Stimulated activated CD4-positive, alpha-beta T cell treated with anti-CD3 and anti-CD28 coated beads, Interleukin-15, amount 100 ng/mL, for 1 hour (primary cell): ENCODE measurements around the gene CSF3R.

Experiments
- DNase-seq, 2 donors: peaks; one replicate each; pipeline ENCODE4 v3.0.0-alpha.2; 2020; ENCODE audit warnings: low read depth in 1 of 2, low spot score in 1 of 2

Gene CSF3R

DNA sequence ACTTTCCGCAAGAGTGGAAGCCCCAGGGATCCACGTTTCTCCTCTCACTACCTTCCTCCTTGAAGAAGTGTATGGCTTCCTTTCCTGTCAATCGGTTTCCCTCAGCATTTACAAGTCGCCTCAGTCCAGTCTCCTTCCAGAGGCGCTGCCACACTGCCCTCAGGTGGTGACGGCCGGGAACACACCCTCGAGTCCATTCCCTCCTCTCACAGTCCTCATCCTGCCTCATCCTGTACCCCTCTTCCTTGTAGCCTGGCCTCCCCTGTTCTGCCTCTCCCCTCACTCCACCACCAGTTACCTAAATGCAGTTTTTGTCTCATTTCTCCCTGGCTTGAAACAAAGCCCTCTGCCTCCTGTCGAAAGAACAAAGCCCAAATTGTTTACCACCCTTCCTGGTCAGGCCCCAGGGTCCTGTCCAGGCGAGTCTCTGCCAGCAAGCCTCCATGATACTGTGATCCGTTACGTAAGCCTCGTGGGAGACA lies 61.8 kb downstream of the CSF3R start:
- DNase-seq: peak; percentile 82 to 90

DNA sequence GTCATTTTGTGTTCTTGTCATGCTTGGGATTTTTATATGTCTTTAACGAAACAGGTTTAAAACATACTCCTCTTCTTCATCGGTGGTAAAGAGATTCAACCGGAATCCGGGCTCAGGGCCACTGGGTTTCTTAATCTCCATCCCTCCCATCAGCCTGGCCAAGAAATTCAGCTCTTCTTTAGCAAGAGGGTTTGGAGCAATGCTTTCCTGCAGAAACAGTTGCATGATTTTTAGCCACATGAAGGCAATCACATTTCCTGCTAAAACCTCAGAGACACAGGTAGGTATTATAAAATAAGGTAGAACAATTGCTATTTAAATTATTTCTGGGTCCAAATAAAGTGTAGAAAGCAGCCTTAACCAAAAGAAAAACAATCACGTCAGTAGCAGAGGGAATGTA lies 62.3 kb downstream of the CSF3R start:
- DNase-seq: no peak

DNA sequence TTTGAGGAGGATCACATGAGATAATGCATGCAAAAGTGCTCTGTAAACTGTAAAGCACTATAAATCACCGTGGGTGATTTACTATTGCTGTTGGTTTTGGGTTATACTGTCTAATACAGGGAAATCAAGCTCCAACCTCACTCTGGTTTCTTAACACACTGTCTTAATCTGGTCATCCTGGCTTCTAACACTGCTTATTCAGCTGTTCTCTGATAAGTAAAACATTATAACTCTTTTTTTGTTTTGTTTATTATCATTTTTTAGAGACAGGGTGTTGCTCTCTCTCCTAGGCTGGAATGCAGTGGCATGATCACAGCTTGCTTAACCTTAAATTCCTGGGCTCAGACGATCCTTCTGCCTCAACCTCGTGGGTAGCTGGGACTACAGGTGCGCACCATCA lies 63.1 kb downstream of the CSF3R start:
- DNase-seq: no peak

- no peak for DNase-seq
These were observed 63.6 kb downstream of the CSF3R start for GRCh38 chr1:36419140-36419539.

DNA sequence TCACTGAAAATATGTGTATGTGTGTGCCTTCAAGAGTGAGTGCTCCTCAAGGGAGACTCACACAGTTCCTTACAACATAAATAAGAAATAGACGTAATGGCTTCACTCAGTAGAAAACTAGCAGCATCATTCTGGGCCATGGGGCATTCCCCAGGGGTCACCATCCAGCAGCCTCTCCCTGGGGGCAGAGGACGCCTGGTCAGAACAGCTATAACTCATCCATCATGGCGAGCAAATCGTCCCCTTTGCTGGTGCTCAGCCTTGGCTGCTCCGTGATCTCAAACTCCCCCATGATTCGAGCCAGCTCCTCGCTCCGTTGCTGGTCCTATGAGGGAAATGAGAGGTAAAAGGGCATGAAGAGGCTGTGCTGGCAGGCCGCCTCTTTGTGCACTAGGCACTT lies 64.8 kb downstream of the CSF3R start:
- DNase-seq: no peak
